Measurements from ENCODE around the gene SETBP1.

- no peak for TF ChIP-seq POLR2AphosphoS5 (IDR thresholded peaks at IDR 0.05; ENCODE audit: borderline replicate concordance, low read depth, low read length)
- TF ChIP-seq EZH2 (IDR thresholded peaks at IDR 0.05): no peak
- no peak for TF ChIP-seq FOXP2 (optimal IDR thresholded peaks at IDR 0.05; ENCODE audit: control extremely low read depth, extremely low read length, insufficient read depth)
Observed at GRCh38 chr18:44821924-44822323, 141.2 kb downstream of the SETBP1 start.

Measured in SK-N-MC (cell line).